Astrocyte (in vitro differentiated cells and primary cell): Measurements from ENCODE around the gene CASK. TPM values are rescaled to one million over a fixed set of nuclear protein-coding genes. Genes with fewer than 3 reads are reported as not detected.
A peak's percentile ranks its signal among the peaks of the same experiment; 100 is the strongest.

ENCODE experiments used
- DNase-seq: peaks from one replicate; pipeline ENCODE4 v3.0.0-alpha.2; 2010; ENCODE audit warnings: low read depth
- FAIRE-seq: peaks from 2 replicates; lab custom pipeline; 2011; peaks lifted over from hg19 to GRCh38; lab: Jason Lieb, UNC
- H2AFZ ChIP-seq: 2 replicates; pipeline ENCODE4 v1.6.0; 2012; ENCODE audit warnings: low read depth, low read length, inconsistent platforms
- H3K27ac ChIP-seq: 2 replicates; pipeline ENCODE4 v1.5.1; 2011; ENCODE audit warnings: low read depth, low read length, inconsistent platforms
- H3K27me3 ChIP-seq: 2 replicates; pipeline ENCODE4 v1.6.0; 2011; ENCODE audit warnings: low read length, inconsistent platforms; ENCODE audit not compliant: insufficient read depth
- H3K36me3 ChIP-seq: 2 replicates; pipeline ENCODE4 v1.5.1; 2011; ENCODE audit warnings: low read length, inconsistent platforms; ENCODE audit not compliant: insufficient read depth
- H3K4me1 ChIP-seq: 2 replicates; pipeline ENCODE4 v1.5.1; 2011; ENCODE audit warnings: low read length, inconsistent platforms; ENCODE audit not compliant: insufficient read depth
- H3K4me2 ChIP-seq: 2 replicates; pipeline ENCODE4 v1.6.0; 2012; ENCODE audit warnings: low read length, inconsistent platforms
- H3K4me3 ChIP-seq: 2 replicates; pipeline ENCODE4 v1.5.1; 2011; ENCODE audit warnings: low read depth, mild to moderate bottlenecking, low read length, inconsistent platforms; ENCODE audit not compliant: insufficient read depth
- H3K79me2 ChIP-seq: 2 replicates; pipeline ENCODE4 v1.6.0; 2012; ENCODE audit warnings: mild to moderate bottlenecking, low read length, inconsistent platforms; ENCODE audit not compliant: insufficient read depth
- H3K9ac ChIP-seq: 2 replicates; pipeline ENCODE4 v1.6.0; 2012; ENCODE audit warnings: mild to moderate bottlenecking, low read length, inconsistent platforms
- H3K9me3 ChIP-seq: 2 replicates; pipeline ENCODE4 v1.5.1; 2012; ENCODE audit warnings: low read depth, mild to moderate bottlenecking, low read length, inconsistent platforms; ENCODE audit not compliant: insufficient read depth
- H4K20me1 ChIP-seq: 2 replicates; pipeline ENCODE4 v1.6.0; 2012; ENCODE audit warnings: low read length, inconsistent platforms; ENCODE audit not compliant: insufficient read depth
- H3K27ac Mint-ChIP-seq: one replicate; pipeline ENCODE4 v1.8.0; 2021; ENCODE audit warnings: mild to moderate bottlenecking, mixed read lengths; ENCODE audit not compliant: unreplicated experiment
- H3K27me3 Mint-ChIP-seq: one replicate; pipeline ENCODE4 v1.8.0; 2021; ENCODE audit warnings: low read depth, mixed read lengths; ENCODE audit not compliant: unreplicated experiment
- H3K36me3 Mint-ChIP-seq: one replicate; pipeline ENCODE4 v1.8.0; 2021; ENCODE audit warnings: low read depth, mixed read lengths; ENCODE audit not compliant: unreplicated experiment
- H3K4me1 Mint-ChIP-seq: one replicate; pipeline ENCODE4 v1.8.0; 2021; ENCODE audit warnings: low read depth, mixed read lengths; ENCODE audit not compliant: unreplicated experiment
- H3K4me3 Mint-ChIP-seq: one replicate; pipeline ENCODE4 v1.8.0; 2021; ENCODE audit warnings: mild to moderate bottlenecking, moderate library complexity, mixed read lengths; ENCODE audit not compliant: unreplicated experiment
- H3K9me3 Mint-ChIP-seq: one replicate; pipeline ENCODE4 v1.8.0; 2021; ENCODE audit warnings: mild to moderate bottlenecking, mixed read lengths; ENCODE audit not compliant: unreplicated experiment
- EZH2 ChIP-seq: IDR thresholded peaks from 2 replicates; pipeline ENCODE4 v1.6.1; 2012; ENCODE audit warnings: mild to moderate bottlenecking, low read length, inconsistent platforms; ENCODE audit not compliant: insufficient read depth
- total RNA-seq: library from RNA; stranded (reverse); gene quantifications from 2 replicates; pipeline ENCODE4 v1.2.1, GENCODE V29; 2021
- TF ChIP-seq, protein P1 (sequence below): IDR thresholded peaks from 2 replicates; pipeline ENCODE4 v1.5.1; 2011; ENCODE audit warnings: low read depth, mild to moderate bottlenecking, inconsistent platforms, low read length, moderate library complexity; ENCODE audit not compliant: insufficient read depth

The CASK gene
- total RNA-seq, 1 donor from 2014 or later = 99.3 TPM

DNA sequence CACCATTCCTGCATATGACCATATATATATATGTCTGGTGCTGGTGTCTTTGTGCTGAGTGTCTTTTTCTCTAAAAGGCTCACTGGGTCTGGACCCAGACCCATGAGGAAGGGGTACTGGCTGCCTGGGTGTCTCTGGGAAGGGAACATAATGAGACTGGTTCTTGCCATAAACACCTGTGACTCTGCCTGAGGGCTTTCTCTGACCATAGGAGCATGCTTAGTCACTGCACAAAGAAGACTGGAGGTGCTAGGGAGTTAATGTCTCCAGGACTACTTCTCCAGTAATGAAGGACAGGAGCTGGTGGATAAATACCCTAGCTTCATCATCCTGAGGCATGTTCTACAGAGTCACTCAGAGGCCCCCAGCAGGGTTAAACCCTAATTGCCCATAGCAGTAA, 47.1 kb upstream of the CASK start:
- no peak overlapping the region for H2AFZ ChIP-seq
- H3K9ac ChIP-seq = no peak overlapping the region
- FAIRE-seq = no peak
- TF ChIP-seq, protein P1, sequence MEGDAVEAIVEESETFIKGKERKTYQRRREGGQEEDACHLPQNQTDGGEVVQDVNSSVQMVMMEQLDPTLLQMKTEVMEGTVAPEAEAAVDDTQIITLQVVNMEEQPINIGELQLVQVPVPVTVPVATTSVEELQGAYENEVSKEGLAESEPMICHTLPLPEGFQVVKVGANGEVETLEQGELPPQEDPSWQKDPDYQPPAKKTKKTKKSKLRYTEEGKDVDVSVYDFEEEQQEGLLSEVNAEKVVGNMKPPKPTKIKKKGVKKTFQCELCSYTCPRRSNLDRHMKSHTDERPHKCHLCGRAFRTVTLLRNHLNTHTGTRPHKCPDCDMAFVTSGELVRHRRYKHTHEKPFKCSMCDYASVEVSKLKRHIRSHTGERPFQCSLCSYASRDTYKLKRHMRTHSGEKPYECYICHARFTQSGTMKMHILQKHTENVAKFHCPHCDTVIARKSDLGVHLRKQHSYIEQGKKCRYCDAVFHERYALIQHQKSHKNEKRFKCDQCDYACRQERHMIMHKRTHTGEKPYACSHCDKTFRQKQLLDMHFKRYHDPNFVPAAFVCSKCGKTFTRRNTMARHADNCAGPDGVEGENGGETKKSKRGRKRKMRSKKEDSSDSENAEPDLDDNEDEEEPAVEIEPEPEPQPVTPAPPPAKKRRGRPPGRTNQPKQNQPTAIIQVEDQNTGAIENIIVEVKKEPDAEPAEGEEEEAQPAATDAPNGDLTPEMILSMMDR = no peak
- no peak for TF ChIP-seq EZH2
- H3K36me3 ChIP-seq = no peaks in the 10 kb centered on the region
- Mint-ChIP-seq H3K9me3 (no peaks in the 10 kb centered on the region), H3K36me3 (no peaks in the 10 kb centered on the region), H3K4me1 (no peaks in the 10 kb centered on the region), H3K27ac (no peak overlapping the region), H3K27me3 (no peaks in the 10 kb centered on the region), H3K4me3 (no peak overlapping the region)
- H3K4me1 ChIP-seq = no peaks in the 10 kb centered on the region
- H3K79me2 ChIP-seq = no peaks in the 10 kb centered on the region
- H3K9me3 ChIP-seq = no peaks in the 10 kb centered on the region
- no peaks in the 10 kb centered on the region for H4K20me1 ChIP-seq
- H3K4me2 ChIP-seq = no peak overlapping the region
- no peak for DNase-seq
- no peaks in the 10 kb centered on the region for H3K27me3 ChIP-seq
- H3K27ac ChIP-seq = no peak overlapping the region
- H3K4me3 ChIP-seq = no peak overlapping the region

DNA sequence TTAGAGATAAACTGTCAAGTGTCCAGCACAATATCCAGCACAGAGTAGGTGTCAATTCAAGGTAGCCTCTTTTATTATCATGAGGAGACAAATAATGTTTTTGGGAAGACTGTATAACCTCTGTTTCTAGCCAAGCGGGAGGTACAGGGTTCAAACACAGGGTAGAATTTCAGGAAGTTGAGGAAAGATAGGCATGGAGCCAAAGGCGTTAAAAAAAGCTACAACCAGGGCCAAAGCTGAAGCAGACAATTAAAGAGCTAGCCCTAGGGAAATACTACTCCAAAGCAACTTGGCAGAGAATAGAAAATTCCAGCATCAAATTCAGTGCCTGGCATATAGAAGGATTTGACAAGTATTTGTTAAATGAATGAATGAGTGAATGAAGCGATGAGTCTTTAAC, 40.0 kb upstream of the CASK start:
- no peak for DNase-seq
- Mint-ChIP-seq H3K36me3 (no peaks in the 10 kb centered on the region), H3K4me3 (no peak overlapping the region), H3K9me3 (no peaks in the 10 kb centered on the region), H3K27ac (no peak overlapping the region), H3K27me3 (no peaks in the 10 kb centered on the region), H3K4me1 (no peaks in the 10 kb centered on the region)
- FAIRE-seq = peak; percentile 73
- no peaks in the 10 kb centered on the region for H3K79me2 ChIP-seq
- no peaks in the 10 kb centered on the region for H4K20me1 ChIP-seq
- H3K36me3 ChIP-seq = no peaks in the 10 kb centered on the region
- no peaks in the 10 kb centered on the region for H3K27me3 ChIP-seq
- H3K27ac ChIP-seq = no peak overlapping the region
- no peak overlapping the region for H2AFZ ChIP-seq
- TF ChIP-seq, protein P1 = no peak
- H3K4me3 ChIP-seq = no peak overlapping the region
- no peak overlapping the region for H3K9ac ChIP-seq
- no peak overlapping the region for H3K4me2 ChIP-seq
- H3K9me3 ChIP-seq = no peaks in the 10 kb centered on the region
- H3K4me1 ChIP-seq = no peaks in the 10 kb centered on the region

DNA sequence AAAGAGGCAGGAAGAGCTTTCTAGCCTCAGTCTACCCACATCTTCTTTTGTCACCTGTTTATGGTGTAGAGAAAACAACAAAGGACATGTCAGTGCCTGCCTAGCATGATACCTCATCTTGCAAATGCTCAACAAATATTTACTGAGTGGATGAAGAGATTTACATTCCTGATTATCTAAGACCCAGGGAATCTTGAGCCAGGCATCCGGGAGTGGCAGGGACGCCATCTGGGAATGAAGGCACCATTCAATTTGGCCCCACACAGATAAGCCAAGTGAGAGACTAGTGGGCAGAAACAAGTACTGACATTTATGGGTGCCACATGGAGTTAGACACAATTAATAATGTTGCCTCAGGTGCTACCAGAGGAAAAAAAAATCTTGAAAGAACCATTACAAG, 36.8 kb upstream of the CASK start:
- Histone ChIP-seq H3K9me3 (no peaks in the 10 kb centered on the region), H3K4me1 (no peaks in the 10 kb centered on the region), H2AFZ (no peak overlapping the region), H3K4me2 (no peak overlapping the region), H3K27ac (no peak overlapping the region), H3K9ac (no peak overlapping the region), H4K20me1 (no peaks in the 10 kb centered on the region), H3K79me2 (no peaks in the 10 kb centered on the region), H3K4me3 (no peak overlapping the region), H3K36me3 (no peaks in the 10 kb centered on the region), H3K27me3 (no peaks in the 10 kb centered on the region)
- H3K4me3 Mint-ChIP-seq = no peak overlapping the region
- no peaks in the 10 kb centered on the region for H3K9me3 Mint-ChIP-seq
- no peaks in the 10 kb centered on the region for H3K36me3 Mint-ChIP-seq
- H3K27me3 Mint-ChIP-seq = no peaks in the 10 kb centered on the region
- no peak overlapping the region for H3K27ac Mint-ChIP-seq
- DNase-seq (no peak), FAIRE-seq (no peak)
- no peaks in the 10 kb centered on the region for H3K4me1 Mint-ChIP-seq
- TF ChIP-seq, protein P1 = no peak
- no peak for TF ChIP-seq EZH2
